Naive thymus-derived CD4-positive, alpha-beta T cell (primary cell): ENCODE results near the gene PTBP3. TPM values are rescaled to one million over a fixed set of nuclear protein-coding genes. Genes with fewer than 3 reads are reported as not detected.
"Not testable (repeated sequence)": the region's sequence is repeated elsewhere in the genome, so short reads cannot be mapped to it uniquely, and the experiment has no call there.

Source experiments
- ATAC-seq: fragments of 150-1000 bp; cut with Tn5 transposase; 2 replicates; pipeline ENCODE4 v1.10.0; 2021; ENCODE audit warnings: mild to moderate bottlenecking, moderate library complexity
- CTCF ChIA-PET: fragments of 350-600 bp; sonication (Branson Sonifier 250); formaldehyde crosslinking; loops from one replicate; lab custom pipeline; 2021; ENCODE audit warnings: antibody characterized with exemption; lab: Charles Lee
- POLR2A ChIA-PET: fragments of 350-600 bp; sonication (Branson Sonifier 250); formaldehyde crosslinking; loops from one replicate; lab custom pipeline; 2021; ENCODE audit warnings: antibody characterized with exemption, inconsistent platforms; lab: Charles Lee
- DNase-seq, 9 donors: peaks; one replicate each; pipeline versions ENCODE4 v3.0.0 to v3.0.0-alpha.2; 2020 to 2022; ENCODE audit warnings: mixed read lengths in 1 of 9
- H3K27ac ChIP-seq: one replicate; pipeline ENCODE4 v1.7.0; 2013; ENCODE audit warnings: mild to moderate bottlenecking, low read depth, low read length, moderate library complexity
- H3K27me3 ChIP-seq, 2 donors: one replicate each; pipeline ENCODE4 v1.7.0; 2013; ENCODE audit warnings: low read length in 2 of 2, mild to moderate bottlenecking in 2 of 2, moderate library complexity in 2 of 2; ENCODE audit not compliant: control insufficient read depth in 2 of 2, insufficient read depth in 2 of 2
- H3K36me3 ChIP-seq, 3 experiments: 1 replicate in 2 of 3; 2 replicates in 1 of 3; pipeline ENCODE4 v1.7.0; 2013; ENCODE audit warnings: low read length in 3 of 3, mild to moderate bottlenecking in 3 of 3, moderate library complexity in 1 of 3; ENCODE audit not compliant: insufficient read depth in 3 of 3, control insufficient read depth in 2 of 3
- H3K4me1 ChIP-seq, 2 donors: one replicate each; pipeline ENCODE4 v1.7.0; 2013; ENCODE audit warnings: low read length in 2 of 2, mild to moderate bottlenecking in 2 of 2, moderate library complexity in 1 of 2; ENCODE audit not compliant: control insufficient read depth in 2 of 2, insufficient read depth in 2 of 2
- H3K4me3 ChIP-seq: 2 replicates; pipeline ENCODE4 v1.7.0; 2013; ENCODE audit warnings: mild to moderate bottlenecking, low read length
- H3K9me3 ChIP-seq, 3 experiments: 1 replicate in 2 of 3; 2 replicates in 1 of 3; pipeline ENCODE4 v1.7.0; 2013; ENCODE audit warnings: low read length in 3 of 3; ENCODE audit not compliant: control insufficient read depth in 2 of 3
- H3K27ac Mint-ChIP-seq, 9 donors: one replicate each; pipeline ENCODE4 v1.8.0; 2020 to 2022; ENCODE audit warnings: mixed read lengths in 9 of 9, mild to moderate bottlenecking in 8 of 9, moderate library complexity in 5 of 9, inconsistent platforms in 2 of 9
- H3K27me3 Mint-ChIP-seq, 5 donors: one replicate each; pipeline ENCODE4 v1.8.0; 2021 to 2022; ENCODE audit warnings: mixed read lengths in 5 of 5, mild to moderate bottlenecking in 1 of 5
- H3K36me3 Mint-ChIP-seq, 5 donors: one replicate each; pipeline ENCODE4 v1.8.0; 2020 to 2022; ENCODE audit warnings: mixed read lengths in 5 of 5, mild to moderate bottlenecking in 3 of 5, inconsistent platforms in 1 of 5
- H3K4me1 Mint-ChIP-seq, 7 donors: one replicate each; pipeline ENCODE4 v1.8.0; 2020 to 2022; ENCODE audit warnings: mixed read lengths in 7 of 7, mild to moderate bottlenecking in 3 of 7, inconsistent platforms in 1 of 7
- H3K4me3 Mint-ChIP-seq, 10 donors: one replicate each; pipeline ENCODE4 v1.8.0; 2020 to 2022; ENCODE audit warnings: mild to moderate bottlenecking in 10 of 10, mixed read lengths in 10 of 10, moderate library complexity in 6 of 10, inconsistent platforms in 2 of 10
- H3K9me3 Mint-ChIP-seq, 11 donors: one replicate each; pipeline ENCODE4 v1.8.0; 2020 to 2022; ENCODE audit warnings: mixed read lengths in 11 of 11, mild to moderate bottlenecking in 4 of 11, inconsistent platforms in 1 of 11, moderate library complexity in 1 of 11
- intact Hi-C, 2 donors: fragments of 100-400 bp; cut with micrococcal nuclease; formaldehyde crosslinking; loops; one replicate each; pipeline ENCODE4 v1.15.1; 2023
- polyA plus RNA-seq, 2 donors: library from polyadenylated mRNA; unstranded; fragments of 300-500 nt; fragmentation: Illumina TruSeq; gene quantifications; one replicate each; pipeline ENCODE4 v1.2.3, GENCODE V29; 2021
- total RNA-seq, 6 experiments: library from RNA in 5 of 6; stranded (reverse) in 5 of 6; gene quantifications; 1 replicate in 5 of 6; 2 replicates in 1 of 6; pipeline ENCODE4 v1.2.3 and lab custom pipeline; 2021 to 2026

Gene PTBP3
- total and polyA plus RNA-seq, 7 experiments from 2014 or later = 28.8 to 148 (median 117) TPM

DNA sequence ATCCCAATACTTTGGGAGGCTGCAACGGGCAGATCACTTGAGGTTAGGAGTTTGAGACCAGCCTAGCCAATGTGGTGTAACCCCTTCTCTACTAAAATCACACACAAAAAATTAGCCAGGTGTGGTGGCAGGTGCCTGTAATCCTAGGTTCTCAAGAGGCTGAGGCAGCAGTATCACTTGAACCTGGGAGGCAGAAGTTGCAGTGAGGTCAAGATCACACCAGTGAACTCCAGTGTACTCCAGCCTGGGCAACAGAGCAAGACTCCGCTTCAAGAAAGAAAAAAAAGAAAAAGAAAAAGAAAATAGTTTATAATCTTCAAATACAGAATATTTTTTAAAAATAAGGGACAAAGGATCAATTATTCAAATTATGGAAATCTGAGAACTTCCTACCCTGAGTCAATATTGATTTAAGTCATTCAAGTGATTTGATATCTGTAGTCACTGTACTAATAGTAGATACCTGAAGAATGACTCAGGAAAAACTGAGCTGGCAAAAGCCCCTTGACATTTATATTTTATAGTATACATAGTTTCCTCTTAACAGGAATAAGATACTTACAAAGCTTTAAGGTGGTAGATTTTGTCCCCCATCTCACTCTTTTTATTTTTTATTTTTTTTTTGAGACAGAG is 61.8 kb downstream of the PTBP3 start:
- no peak overlapping the region for H3K4me3 ChIP-seq
- peaks cover 0 to 9% of the 10 kb centered on the region in 2 donors for H3K4me1 ChIP-seq
- Mint-ChIP-seq H3K4me3 (no peak overlapping the region), H3K27me3 (no peaks in the 10 kb centered on the region), H3K27ac (no peak overlapping the region), H3K36me3 (peaks cover 0 to 43% (median 25%) of the 10 kb centered on the region in 5 donors), H3K9me3 (no peaks in the 10 kb centered on the region), H3K4me1 (peaks cover 26 to 54% (median 46%) of the 10 kb centered on the region in 7 donors)
- ChIA-PET POLR2A (no interaction called here), CTCF (no interaction called here)
- DNase-seq = no peak
- intact Hi-C loops = loop anchor here in 1 of 2 donors (10.0 kb wide), 1 partner anchor 63 kb away; the partner anchor contains the start of gene PTBP3
- ATAC-seq = no peak
- no peaks in the 10 kb centered on the region for H3K9me3 ChIP-seq
- peaks cover 0 to 6% (median 0%) of the 10 kb centered on the region in 3 experiments for H3K36me3 ChIP-seq
- no peaks in the 10 kb centered on the region for H3K27me3 ChIP-seq
- H3K27ac ChIP-seq = no peak overlapping the region

DNA sequence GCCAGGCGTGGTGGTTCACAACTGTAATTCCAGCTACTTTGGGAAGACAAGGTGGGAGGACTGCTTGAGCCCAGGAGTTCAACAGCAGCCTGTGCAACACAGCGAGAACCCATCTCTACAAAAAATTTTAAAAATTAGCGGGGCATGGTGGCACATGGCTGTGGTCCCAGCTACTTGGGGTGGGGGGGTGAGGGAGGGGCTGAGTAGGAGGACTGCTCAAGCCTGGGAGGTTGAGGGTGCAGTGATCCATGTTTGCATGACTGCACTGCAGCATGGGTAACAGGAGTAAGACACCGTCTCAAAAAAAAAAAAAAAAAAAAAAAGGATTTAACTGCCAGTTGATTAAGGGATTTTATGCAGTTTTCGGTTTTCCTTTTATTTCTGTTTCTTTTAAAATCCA is 65.0 kb downstream of the PTBP3 start:
- peaks cover 13 to 49% (median 34%) of the 10 kb centered on the region in 7 donors for H3K4me1 Mint-ChIP-seq
- H3K27ac ChIP-seq = no peak overlapping the region
- no peaks in the 10 kb centered on the region for H3K27me3 Mint-ChIP-seq
- H3K27me3 ChIP-seq = no peaks in the 10 kb centered on the region
- ChIA-PET CTCF (no interaction called here), POLR2A (interaction anchor here (0.7 kb wide), 1 partner anchor 31 kb away, joined by 4 read pairs; no protein-coding TSS in a partner anchor)
- no peak overlapping the region for H3K27ac Mint-ChIP-seq
- no peaks in the 10 kb centered on the region for H3K9me3 ChIP-seq
- no peak overlapping the region for H3K4me3 Mint-ChIP-seq
- H3K36me3 ChIP-seq = peaks cover 0 to 6% (median 0%) of the 10 kb centered on the region in 3 experiments
- H3K36me3 Mint-ChIP-seq = peaks cover 0 to 48% (median 36%) of the 10 kb centered on the region in 5 donors
- no peak for DNase-seq
- intact Hi-C loops = no loop called here
- ATAC-seq = no peak
- no peak overlapping the region for H3K4me3 ChIP-seq
- peaks cover 0 to 4% of the 10 kb centered on the region in 2 donors for H3K4me1 ChIP-seq
- no peaks in the 10 kb centered on the region for H3K9me3 Mint-ChIP-seq

DNA sequence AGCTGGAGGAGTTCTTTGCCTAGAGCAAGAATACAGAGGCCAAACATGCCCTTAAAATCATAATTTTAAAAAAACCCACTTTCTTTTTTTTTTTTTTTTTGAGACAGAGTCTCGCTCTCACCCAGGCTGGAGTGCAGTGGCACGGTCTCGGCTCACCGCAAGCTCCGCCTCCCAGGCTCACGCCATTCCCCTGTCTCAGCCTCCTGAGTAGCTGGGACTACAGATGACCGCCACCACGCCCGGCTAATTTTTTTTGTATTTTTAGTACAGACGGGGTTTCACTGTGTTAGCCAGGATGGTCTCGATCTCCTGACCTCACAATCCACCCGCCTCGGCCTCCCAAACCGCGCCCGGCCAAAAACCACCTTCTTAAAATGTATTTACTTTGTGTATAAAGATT is 66.3 kb downstream of the PTBP3 start:
- POLR2A ChIA-PET, H3K9me3 Mint-ChIP-seq, H3K4me3 Mint-ChIP-seq, H3K4me3 ChIP-seq, H3K27me3 ChIP-seq, H3K27ac Mint-ChIP-seq, H3K27ac ChIP-seq, ATAC-seq, DNase-seq, H3K27me3 Mint-ChIP-seq, H3K4me1 ChIP-seq, H3K9me3 ChIP-seq, intact Hi-C loops, H3K36me3 ChIP-seq: not testable (repeated sequence)
- Mint-ChIP-seq H3K36me3 (peaks cover 0 to 54% (median 35%) of the 10 kb centered on the region in 5 donors), H3K4me1 (peaks cover 11 to 49% (median 30%) of the 10 kb centered on the region in 7 donors)
- CTCF ChIA-PET = interaction anchor here (0.6 kb wide), 1 partner anchor 443 kb away, joined by 3 read pairs; no protein-coding TSS in a partner anchor

DNA sequence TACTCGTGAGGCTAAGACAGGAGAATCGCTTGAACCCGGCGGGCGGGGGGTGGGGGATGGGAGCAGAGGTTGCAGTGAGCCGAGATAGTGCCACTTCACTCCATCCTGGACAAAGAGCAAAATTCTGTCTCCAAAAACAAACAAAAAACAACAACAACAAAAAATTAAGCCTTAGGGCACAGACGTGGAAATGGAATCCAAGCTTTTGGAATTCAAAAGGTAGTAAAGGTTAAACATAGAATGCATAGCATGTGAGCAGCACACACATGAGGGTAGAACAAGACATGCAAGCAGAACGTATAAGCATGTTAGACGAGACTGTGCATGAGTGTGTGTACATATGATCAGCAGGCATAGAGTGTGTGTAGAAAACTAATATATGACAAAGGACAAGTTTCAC is 68.0 kb downstream of the PTBP3 start:
- CTCF ChIA-PET = interaction anchor here (0.6 kb wide), 1 partner anchor 151 kb away, joined by 3 read pairs; no protein-coding TSS in a partner anchor

DNA sequence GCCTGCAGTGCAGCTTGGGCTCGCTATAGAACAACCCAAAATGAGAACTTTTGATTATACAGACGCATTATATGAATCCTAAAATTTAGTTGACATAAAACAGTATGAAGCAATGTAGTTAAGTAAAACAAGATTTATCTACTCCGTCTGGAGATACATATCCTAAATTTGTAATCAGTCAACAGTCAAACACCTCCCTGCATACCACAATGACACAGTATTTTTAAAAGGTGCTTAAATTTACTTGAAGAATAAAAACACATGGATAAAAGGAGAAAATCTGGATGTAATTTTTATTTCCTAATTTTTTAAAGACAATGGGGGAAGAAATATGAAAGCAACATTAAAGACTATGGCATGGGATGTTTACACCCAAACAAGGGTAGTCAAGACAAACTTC is 70.8 kb downstream of the PTBP3 start:
- intact Hi-C loops = loop anchor here in 1 of 2 donors (2.0 kb wide), 1 partner anchor 14 kb away; no protein-coding TSS in a partner anchor
- Mint-ChIP-seq H3K27ac (no peak overlapping the region), H3K4me3 (no peak overlapping the region), H3K4me1 (peaks cover 9 to 53% (median 35%) of the 10 kb centered on the region in 7 donors), H3K36me3 (peaks cover 10 to 64% (median 42%) of the 10 kb centered on the region in 5 donors), H3K9me3 (no peaks in the 10 kb centered on the region), H3K27me3 (no peaks in the 10 kb centered on the region)
- Histone ChIP-seq H3K27me3 (no peaks in the 10 kb centered on the region), H3K9me3 (no peaks in the 10 kb centered on the region), H3K4me1 (no peaks in the 10 kb centered on the region), H3K4me3 (no peak overlapping the region), H3K27ac (no peak overlapping the region), H3K36me3 (no peaks in the 10 kb centered on the region)
- ChIA-PET CTCF (interaction anchor here (0.6 kb wide), 1 partner anchor 34 kb away, joined by 3 read pairs; no protein-coding TSS in a partner anchor), POLR2A (interaction anchor here (0.5 kb wide), 1 partner anchor 20 kb away, joined by 3 read pairs; no protein-coding TSS in a partner anchor)
- no peak for ATAC-seq
- DNase-seq = no peak

More for the DNA sequence above, 68.0 kb downstream of the PTBP3 start:
- ATAC-seq (no peak), DNase-seq (no peak)
- Histone ChIP-seq H3K4me1 (no peaks in the 10 kb centered on the region), H3K4me3 (no peak overlapping the region), H3K27ac (no peak overlapping the region), H3K36me3 (peaks cover 0 to 6% (median 0%) of the 10 kb centered on the region in 3 experiments), H3K27me3 (no peaks in the 10 kb centered on the region), H3K9me3 (no peaks in the 10 kb centered on the region)
- Mint-ChIP-seq H3K4me1 (peaks cover 9 to 61% (median 35%) of the 10 kb centered on the region in 7 donors), H3K36me3 (peaks cover 5 to 64% (median 41%) of the 10 kb centered on the region in 5 donors), H3K27ac (no peak overlapping the region), H3K9me3 (no peaks in the 10 kb centered on the region), H3K4me3 (no peak overlapping the region), H3K27me3 (no peaks in the 10 kb centered on the region)
- intact Hi-C loops = no loop called here
- POLR2A ChIA-PET = no interaction called here

- CTCF ChIA-PET = no interaction called here
Observed at GRCh38 chr9:112261133-112261532, 72.3 kb downstream of the PTBP3 start.

More at GRCh38 chr9:112261133-112261532, 72.3 kb downstream of the PTBP3 start:
- Histone ChIP-seq H3K27ac (no peak overlapping the region), H3K4me3 (no peak overlapping the region), H3K9me3 (no peaks in the 10 kb centered on the region), H3K4me1 (no peaks in the 10 kb centered on the region), H3K36me3 (no peaks in the 10 kb centered on the region), H3K27me3 (no peaks in the 10 kb centered on the region)
- H3K4me1 Mint-ChIP-seq = peaks cover 9 to 51% (median 35%) of the 10 kb centered on the region in 7 donors
- intact Hi-C loops = no loop called here
- POLR2A ChIA-PET = no interaction called here
- H3K4me3 Mint-ChIP-seq = no peak overlapping the region
- no peaks in the 10 kb centered on the region for H3K27me3 Mint-ChIP-seq
- H3K36me3 Mint-ChIP-seq = peaks cover 10 to 65% (median 42%) of the 10 kb centered on the region in 5 donors
- ATAC-seq (no peak), DNase-seq (no peak)
- no peaks in the 10 kb centered on the region for H3K9me3 Mint-ChIP-seq
- H3K27ac Mint-ChIP-seq = no peak overlapping the region
